Esophagus squamous epithelium (tissue), 4 donors: ENCODE measurements around the gene THBS4.

ENCODE experiments used
- CTCF ChIP-seq, 6 experiments: fragments of 450-650 bp in 4 of 6; fragments of 200-600 bp in 2 of 6; sonication (generic) in 2 of 6; IDR thresholded peaks; one replicate each; pipeline ENCODE4 v1.5.1; 2016 to 2019; ENCODE audit warnings: antibody characterized with exemption in 6 of 6, mild to moderate bottlenecking in 4 of 6, moderate library complexity in 4 of 6
- POLR2A ChIP-seq, 4 donors: fragments of 450-650 bp; IDR thresholded peaks; one replicate each; pipeline ENCODE4 v1.6.1; 2017; ENCODE audit warnings: antibody characterized with exemption in 4 of 4, mild to moderate bottlenecking in 4 of 4, moderate library complexity in 3 of 4

- no peak for TF ChIP-seq CTCF (IDR thresholded peaks at IDR 0.05)
- TF ChIP-seq POLR2A (IDR thresholded peaks at IDR 0.05) = no peak
These were observed 44.9 kb upstream of the THBS4 start for GRCh38 chr5:79990205-79990597.
